HCT116 (cell line): ENCODE measurements around the gene YLPM1. TPM values are rescaled to one million over a fixed set of nuclear protein-coding genes. Genes with fewer than 3 reads are reported as not detected.

Experiments
- ATAC-seq: fragments of 200-7000 bp; cut with Tn5 transposase; 2 replicates; pipeline ENCODE4 v1.9.1; 2020; ENCODE audit warnings: mild to moderate bottlenecking, moderate library complexity
- BruUV-seq: library from RNA; stranded (reverse); fragments of 400-500 nt; replicated peaks from 2 replicates; lab custom pipeline; 2021; lab: Mats Ljungman, UMichigan
- CTCF ChIA-PET: fragments of 300-600 bp; sonication (Branson Sonifier 250); formaldehyde crosslinking; loops from one replicate; lab custom pipeline; 2021; ENCODE audit warnings: antibody characterized with exemption; lab: Charles Lee
- POLR2A ChIA-PET: fragments of 300-600, 350-600 bp; sonication (Branson Sonifier 250); formaldehyde crosslinking; loops from one replicate; lab custom pipeline; 2021; ENCODE audit warnings: antibody characterized with exemption; lab: Charles Lee
- RAD21 ChIA-PET, 2 experiments: fragments of 300-600 bp; sonication (Branson Sonifier 250); formaldehyde crosslinking; loops; one replicate each; lab custom pipeline; 2023; ENCODE audit warnings: low total read pairs in 2 of 2; ENCODE audit not compliant: uncharacterized antibody in 2 of 2, unreplicated experiment in 2 of 2, low non-redundant PET in 1 of 2; lab: Charles Lee
- DNase-seq: peaks from one replicate; pipeline ENCODE4 v3.0.0-alpha.2; 2010; ENCODE audit warnings: low read depth, low spot score
- H2AFZ ChIP-seq: fragments of 200-600 bp; shearing (Covaris generic), sonication (generic); 2 replicates; pipeline ENCODE4 v1.6.1; 2017; ENCODE audit warnings: low read depth, mixed run types, mixed read lengths, antibody characterized with exemption, low read length; ENCODE audit not compliant: poor library complexity, severe bottlenecking
- H3K27ac ChIP-seq: 2 replicates; pipeline ENCODE4 v1.5.1; 2012; ENCODE audit warnings: low read depth, low read length
- H3K27me3 ChIP-seq: fragments of 200-600 bp; sonication (generic); 2 replicates; pipeline ENCODE4 v1.6.1; 2016; ENCODE audit warnings: mixed run types, low read length, mixed read lengths; ENCODE audit not compliant: insufficient read depth
- H3K36me3 ChIP-seq, 2 experiments: fragments of 200-500 bp in 1 of 2; fragments of 200-600 bp in 1 of 2; sonication (Bioruptor generic) in 1 of 2; sonication (generic) in 1 of 2; 2 replicates each; pipeline versions ENCODE4 v1.5.1 to v1.6.1; 2014 to 2016; ENCODE audit warnings: low read length in 2 of 2, inconsistent platforms in 1 of 2, mixed read lengths in 1 of 2, mixed run types in 1 of 2; ENCODE audit not compliant: insufficient read depth in 2 of 2, control insufficient read depth in 1 of 2
- H3K4me1 ChIP-seq, 2 experiments: fragments of 200-600 bp in 1 of 2; sonication (generic) in 1 of 2; 2 replicates each; pipeline versions ENCODE4 v1.5.1 to v1.6.1; 2012 to 2017; ENCODE audit warnings: low read length in 2 of 2, inconsistent platforms in 1 of 2, mild to moderate bottlenecking in 1 of 2, mixed read lengths in 1 of 2, mixed run types in 1 of 2, moderate library complexity in 1 of 2; ENCODE audit not compliant: insufficient read depth in 2 of 2, control insufficient read depth in 1 of 2
- H3K4me2 ChIP-seq: fragments of 200-600 bp; sonication (generic); 2 replicates; pipeline ENCODE4 v1.6.1; 2017; ENCODE audit warnings: mixed run types, low read length, mixed read lengths
- H3K4me3 ChIP-seq, 2 experiments: fragments of 200-600 bp in 1 of 2; sonication (generic) in 1 of 2; replicated peaks in 1 of 2; 2 replicates each; pipeline ENCODE4 v1.5.1; 2011 to 2016; ENCODE audit warnings: low read length in 2 of 2, control low read depth in 1 of 2, low read depth in 1 of 2, mild to moderate bottlenecking in 1 of 2, mixed read lengths in 1 of 2, mixed run types in 1 of 2
- H3K79me2 ChIP-seq: fragments of 200-600 bp; sonication (generic); 2 replicates; pipeline ENCODE4 v1.6.1; 2017; ENCODE audit warnings: mild to moderate bottlenecking, mixed run types, low read length, moderate library complexity, mixed read lengths; ENCODE audit not compliant: insufficient read depth
- H3K9ac ChIP-seq: fragments of 200-600 bp; sonication (generic); 2 replicates; pipeline ENCODE4 v1.6.1; 2016; ENCODE audit warnings: low read length, mixed read lengths
- H3K9me2 ChIP-seq: fragments of 200-600 bp; sonication (generic), shearing (Covaris generic); 2 replicates; pipeline ENCODE4 v1.6.1; 2017; ENCODE audit warnings: mixed run types, mild to moderate bottlenecking, moderate library complexity; ENCODE audit not compliant: insufficient read depth
- H3K9me3 ChIP-seq, 2 experiments: fragments of 200-500 bp in 1 of 2; fragments of 200-600 bp in 1 of 2; sonication (Bioruptor generic) in 1 of 2; sonication (generic) in 1 of 2; 2 replicates each; pipeline ENCODE4 v1.6.1; 2014 to 2017; ENCODE audit warnings: low read length in 2 of 2, mixed read lengths in 2 of 2, inconsistent platforms in 1 of 2, low read depth in 1 of 2, mild to moderate bottlenecking in 1 of 2, mixed run types in 1 of 2, moderate library complexity in 1 of 2; ENCODE audit not compliant: control insufficient read depth in 1 of 2, insufficient read depth in 1 of 2
- H4K20me1 ChIP-seq: fragments of 200-600 bp; sonication (generic), shearing (Covaris generic); 2 replicates; pipeline ENCODE4 v1.6.1; 2017; ENCODE audit warnings: mixed run types, mild to moderate bottlenecking, moderate library complexity; ENCODE audit not compliant: insufficient read depth
- CTCF ChIP-seq, 3 experiments: fragments of 200-600 bp in 1 of 3; sonication (generic) in 1 of 3; IDR thresholded peaks in 2 of 3; conservative IDR thresholded peaks in 1 of 3; 2 replicates each; pipeline ENCODE4 v1.5.1; 2012 to 2017; ENCODE audit warnings: low read depth in 2 of 3, low read length in 2 of 3, antibody characterized with exemption in 1 of 3, borderline replicate concordance in 1 of 3, control low read depth in 1 of 3, mild to moderate bottlenecking in 1 of 3, mixed read lengths in 1 of 3, mixed run types in 1 of 3, moderate library complexity in 1 of 3; ENCODE audit not compliant: insufficient read depth in 1 of 3
- RAD21 ChIP-seq: IDR thresholded peaks from 2 replicates; pipeline ENCODE4 v1.6.1; 2012; ENCODE audit warnings: low read depth, mild to moderate bottlenecking
- REST ChIP-seq: IDR thresholded peaks from 2 replicates; pipeline ENCODE4 v1.6.1; 2012; ENCODE audit warnings: low read depth
- YY1 ChIP-seq: IDR thresholded peaks from 2 replicates; pipeline ENCODE4 v1.6.1; 2011; ENCODE audit warnings: low read length, low read depth, moderate library complexity, mild to moderate bottlenecking; ENCODE audit not compliant: insufficient replicate concordance; ENCODE audit errors: extremely low read depth
- ZNF274 ChIP-seq: fragments of 200-500 bp; sonication (Bioruptor generic); IDR thresholded peaks from 2 replicates; pipeline ENCODE4 v1.6.1; 2014; ENCODE audit warnings: mild to moderate bottlenecking, low read depth, low read length, inconsistent platforms
- intact Hi-C: fragments of 100-400 bp; cut with micrococcal nuclease; formaldehyde crosslinking; loops from 2 replicates; pipeline ENCODE4 v1.10.0; 2022
- total RNA-seq: library from RNA; stranded (reverse); gene quantifications from one replicate; pipeline ENCODE4 v1.2.1, GENCODE V29; 2021; ENCODE audit not compliant: unreplicated experiment

Gene YLPM1
- total RNA-seq, 1 experiment from 2014 or later, result 55.1 TPM

- no peak for TF ChIP-seq REST
- TF ChIP-seq ZNF274, result no peak
Observed at GRCh38 chr14:74792249-74793039, 29.3 kb downstream of the YLPM1 start (continued).

GRCh38 chr14:74793506-74794155, 30.5 kb downstream of the YLPM1 start:
- no peak overlapping the region for H2AFZ ChIP-seq
- no peak for DNase-seq
- no peaks in the 10 kb centered on the region for H3K9me3 ChIP-seq
- H3K4me2 ChIP-seq, result no peak overlapping the region
- H3K9me2 ChIP-seq, result no peaks in the 10 kb centered on the region
- TF ChIP-seq YY1, result no peak
- TF ChIP-seq RAD21, result peak; percentile 18; the same call in 1 of the 2 replicates
- peak; percentile 24 to 47 (median 44); a peak in 5 of 6 replicates for TF ChIP-seq CTCF (IDR thresholded peaks at IDR 0.05 in 2 of 3, conservative IDR thresholded peaks at IDR 0.05 in 1 of 3; ENCODE audit: borderline replicate concordance in 1 of 3, insufficient read depth in 1 of 3, low read depth in 2 of 3, low read length in 2 of 3)
- no peak overlapping the region for H3K9ac ChIP-seq
- POLR2A ChIA-PET, result no interaction called here
- RAD21 ChIA-PET, result no interaction called here
- ATAC-seq, result no peak
- CTCF ChIA-PET, result interaction anchor here (0.8 to 1.5 kb wide), 4 partner anchors 8 to 185 kb away, joined by 3 to 5 read pairs (median 4); no protein-coding TSS in a partner anchor
- H3K27me3 ChIP-seq, result no peaks in the 10 kb centered on the region
- intact Hi-C loops, result no loop called here
- no peak overlapping the region for H3K27ac ChIP-seq
- H3K79me2 ChIP-seq, result peaks cover 96% of the 10 kb centered on the region
- no peaks in the 10 kb centered on the region for H3K4me1 ChIP-seq
- no TSS peak for BruUV-seq
- peaks cover 4 to 18% of the 10 kb centered on the region in 2 experiments; a peak in 3 of 4 replicates for H3K36me3 ChIP-seq
- peaks cover 3% of the 10 kb centered on the region; the same call in 1 of the 2 replicates for H4K20me1 ChIP-seq
- no peak overlapping the region for H3K4me3 ChIP-seq
